Panc1 (cell line): ENCODE data around the gene FAM227B. TPM values are rescaled to one million over a fixed set of nuclear protein-coding genes. Genes with fewer than 3 reads are reported as not detected.

Source experiments
- ATAC-seq: fragments of 200-7000 bp; cut with Tn5 transposase; 2 replicates; pipeline ENCODE4 v1.9.1; 2020; ENCODE audit warnings: mild to moderate bottlenecking, moderate library complexity
- BruUV-seq: library from RNA; stranded (reverse); fragments of 400-500 nt; replicated peaks from 2 replicates; lab custom pipeline; 2021; lab: Mats Ljungman, UMichigan
- CTCF ChIA-PET: fragments of 300-600 bp; sonication (Branson Sonifier 250); formaldehyde crosslinking; loops from one replicate; lab custom pipeline; 2022; ENCODE audit warnings: antibody characterized with exemption; lab: Charles Lee
- POLR2A ChIA-PET: fragments of 300-600 bp; sonication (Branson Sonifier 250); formaldehyde crosslinking; loops from one replicate; lab custom pipeline; 2022; ENCODE audit warnings: antibody characterized with exemption; lab: Charles Lee
- DNase-seq: peaks from one replicate; pipeline ENCODE4 v3.0.0-alpha.2; 2010; ENCODE audit warnings: low read depth, low spot score
- H3K27ac ChIP-seq: 2 replicates; pipeline ENCODE4 v1.5.1; 2011; ENCODE audit warnings: mild to moderate bottlenecking, low read length, inconsistent platforms
- H3K27me3 ChIP-seq: fragments of 200-500 bp; sonication (Bioruptor generic); 2 replicates; pipeline ENCODE4 v1.6.0; 2014; ENCODE audit warnings: low read length, inconsistent platforms; ENCODE audit not compliant: control insufficient read depth, insufficient read depth
- H3K36me3 ChIP-seq: fragments of 200-500 bp; sonication (Bioruptor generic); 2 replicates; pipeline ENCODE4 v1.5.1; 2014; ENCODE audit warnings: inconsistent platforms, mild to moderate bottlenecking, low read length, moderate library complexity; ENCODE audit not compliant: control insufficient read depth, insufficient read depth
- H3K4me1 ChIP-seq: 2 replicates; pipeline ENCODE4 v1.5.1; 2011; ENCODE audit warnings: inconsistent platforms, mild to moderate bottlenecking, low read length, moderate library complexity; ENCODE audit not compliant: control insufficient read depth, insufficient read depth
- H3K4me3 ChIP-seq, 2 experiments: 2 replicates each; pipeline ENCODE4 v1.5.1; 2011 to 2012; ENCODE audit warnings: low read depth in 2 of 2, low read length in 2 of 2, mild to moderate bottlenecking in 2 of 2, inconsistent platforms in 1 of 2, moderate library complexity in 1 of 2
- H3K9me3 ChIP-seq: fragments of 200-500 bp; sonication (Bioruptor generic); 2 replicates; pipeline ENCODE4 v1.5.1; 2014; ENCODE audit warnings: low read depth, mild to moderate bottlenecking, inconsistent platforms, low read length, moderate library complexity; ENCODE audit not compliant: control insufficient read depth, insufficient read depth
- POLR2AphosphoS5 ChIP-seq: IDR thresholded peaks from 2 replicates; pipeline ENCODE4 v1.6.1; 2012; ENCODE audit warnings: mild to moderate bottlenecking, low read depth, low read length, moderate library complexity
- REST ChIP-seq, 2 experiments: IDR thresholded peaks; 2 replicates each; pipeline ENCODE4 v1.6.1; 2011 to 2012; ENCODE audit warnings: low read depth in 2 of 2, control low read depth in 1 of 2, low read length in 1 of 2, mild to moderate bottlenecking in 1 of 2, moderate library complexity in 1 of 2; ENCODE audit not compliant: insufficient read depth in 1 of 2
- SIN3A ChIP-seq: IDR thresholded peaks from 2 replicates; pipeline ENCODE4 v1.6.1; 2012; ENCODE audit warnings: low read depth, mild to moderate bottlenecking, low read length, moderate library complexity, borderline replicate concordance; ENCODE audit not compliant: insufficient read depth
- TCF7L2 ChIP-seq: IDR thresholded peaks from 2 replicates; pipeline ENCODE4 v1.6.1; 2011; ENCODE audit warnings: mild to moderate bottlenecking, low read depth, low read length, inconsistent platforms
- in situ Hi-C: cut with HindIII; loops from 2 replicates; pipeline ENCODE4 v1.10.0; 2016; ENCODE audit warnings: low sequenced_read_pairs, low pct_unique_long_range_greater_than_20kb
- intact Hi-C: fragments of 100-400 bp; cut with micrococcal nuclease; formaldehyde crosslinking; loops from one replicate; pipeline ENCODE4 v1.10.0; 2022; ENCODE audit not compliant: unreplicated experiment
- total RNA-seq: library from RNA; stranded (reverse); gene quantifications from one replicate; pipeline ENCODE4 v1.2.1, GENCODE V29; 2021; ENCODE audit not compliant: unreplicated experiment
- TF ChIP-seq, protein P1 (sequence below): fragments of 450-650 bp; IDR thresholded peaks from 2 replicates; pipeline ENCODE4 v1.5.1; 2017; ENCODE audit warnings: mild to moderate bottlenecking

The FAM227B gene
- total RNA-seq, 1 experiment from 2014 or later = 1.2 TPM

GRCh38 chr15:49466119-49466518 lies 154.5 kb downstream of the FAM227B start:
- BruUV-seq = no TSS peak
- H3K27ac ChIP-seq = no peak overlapping the region
- H3K9me3 ChIP-seq = no peaks in the 10 kb centered on the region
- ATAC-seq (no peak), DNase-seq (no peak)
- ChIA-PET CTCF (no interaction called here), POLR2A (no interaction called here)
- no peak for TF ChIP-seq SIN3A
- no peak for TF ChIP-seq TCF7L2
- no peak for TF ChIP-seq REST (IDR thresholded peaks at IDR 0.05; ENCODE audit: insufficient read depth in 1 of 2, low read depth in 2 of 2, low read length in 1 of 2)
- no peak for TF ChIP-seq POLR2AphosphoS5
- TF ChIP-seq, protein P1, sequence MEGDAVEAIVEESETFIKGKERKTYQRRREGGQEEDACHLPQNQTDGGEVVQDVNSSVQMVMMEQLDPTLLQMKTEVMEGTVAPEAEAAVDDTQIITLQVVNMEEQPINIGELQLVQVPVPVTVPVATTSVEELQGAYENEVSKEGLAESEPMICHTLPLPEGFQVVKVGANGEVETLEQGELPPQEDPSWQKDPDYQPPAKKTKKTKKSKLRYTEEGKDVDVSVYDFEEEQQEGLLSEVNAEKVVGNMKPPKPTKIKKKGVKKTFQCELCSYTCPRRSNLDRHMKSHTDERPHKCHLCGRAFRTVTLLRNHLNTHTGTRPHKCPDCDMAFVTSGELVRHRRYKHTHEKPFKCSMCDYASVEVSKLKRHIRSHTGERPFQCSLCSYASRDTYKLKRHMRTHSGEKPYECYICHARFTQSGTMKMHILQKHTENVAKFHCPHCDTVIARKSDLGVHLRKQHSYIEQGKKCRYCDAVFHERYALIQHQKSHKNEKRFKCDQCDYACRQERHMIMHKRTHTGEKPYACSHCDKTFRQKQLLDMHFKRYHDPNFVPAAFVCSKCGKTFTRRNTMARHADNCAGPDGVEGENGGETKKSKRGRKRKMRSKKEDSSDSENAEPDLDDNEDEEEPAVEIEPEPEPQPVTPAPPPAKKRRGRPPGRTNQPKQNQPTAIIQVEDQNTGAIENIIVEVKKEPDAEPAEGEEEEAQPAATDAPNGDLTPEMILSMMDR = no peak
- H3K36me3 ChIP-seq = no peaks in the 10 kb centered on the region
- in situ Hi-C loops = no loop called here
- intact Hi-C loops = no loop called here
- H3K4me3 ChIP-seq = no peak overlapping the region
- no peaks in the 10 kb centered on the region for H3K27me3 ChIP-seq
- no peaks in the 10 kb centered on the region for H3K4me1 ChIP-seq

DNA sequence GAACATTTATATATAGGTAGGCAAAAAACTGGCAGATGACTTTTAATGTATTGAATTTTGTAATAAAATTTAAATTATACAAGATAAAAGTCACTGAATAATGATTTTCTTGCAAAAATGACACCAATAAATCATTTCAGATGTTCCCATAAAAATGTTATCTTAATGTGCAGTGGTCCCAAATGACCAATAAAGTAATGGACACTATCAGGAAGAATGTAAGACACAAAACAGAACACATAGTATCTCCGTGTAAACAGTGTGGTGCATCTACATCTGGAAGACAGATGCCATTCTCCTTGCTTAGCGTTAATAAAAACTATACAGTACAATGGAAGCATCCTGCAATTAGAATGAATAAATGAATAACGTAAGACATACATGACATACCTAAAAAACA lies 156.1 kb downstream of the FAM227B start:
- no peaks in the 10 kb centered on the region for H3K27me3 ChIP-seq
- ChIA-PET CTCF (no interaction called here), POLR2A (no interaction called here)
- ATAC-seq = no peak
- intact Hi-C loops (no loop called here), in situ Hi-C loops (no loop called here)
- no peak overlapping the region for H3K4me3 ChIP-seq
- no peak overlapping the region for H3K27ac ChIP-seq
- no peaks in the 10 kb centered on the region for H3K9me3 ChIP-seq
- H3K36me3 ChIP-seq = no peaks in the 10 kb centered on the region
- no peak for DNase-seq
- TF ChIP-seq REST (IDR thresholded peaks at IDR 0.05; ENCODE audit: insufficient read depth in 1 of 2, low read depth in 2 of 2, low read length in 1 of 2) = no peak
- TF ChIP-seq, protein P1 = no peak
- TF ChIP-seq POLR2AphosphoS5 = no peak
- BruUV-seq = no TSS peak
- H3K4me1 ChIP-seq = no peaks in the 10 kb centered on the region
